ENCODE results near the gene UAP1L1.

UAP1L1 gene

DNA sequence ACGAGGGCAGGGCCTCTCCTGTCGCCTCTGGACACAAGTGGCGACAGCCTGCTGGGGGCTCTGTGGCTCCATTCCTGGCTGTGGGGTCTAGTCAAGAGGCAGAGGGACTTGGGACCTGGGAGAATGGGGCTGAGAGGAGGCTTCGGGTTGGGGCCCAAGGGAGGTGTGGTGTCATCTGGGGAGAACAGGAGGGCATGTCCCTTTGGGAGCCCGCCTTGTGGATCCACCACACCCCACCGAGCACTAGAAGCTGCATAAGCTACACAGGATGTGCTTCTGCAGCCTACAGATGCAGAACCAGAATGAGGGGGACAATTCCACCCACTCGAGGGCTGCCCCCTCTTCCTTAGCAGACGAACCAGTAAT lies 5.6 kb downstream of the UAP1L1 start:
- TF ChIP-seq, protein P1, sequence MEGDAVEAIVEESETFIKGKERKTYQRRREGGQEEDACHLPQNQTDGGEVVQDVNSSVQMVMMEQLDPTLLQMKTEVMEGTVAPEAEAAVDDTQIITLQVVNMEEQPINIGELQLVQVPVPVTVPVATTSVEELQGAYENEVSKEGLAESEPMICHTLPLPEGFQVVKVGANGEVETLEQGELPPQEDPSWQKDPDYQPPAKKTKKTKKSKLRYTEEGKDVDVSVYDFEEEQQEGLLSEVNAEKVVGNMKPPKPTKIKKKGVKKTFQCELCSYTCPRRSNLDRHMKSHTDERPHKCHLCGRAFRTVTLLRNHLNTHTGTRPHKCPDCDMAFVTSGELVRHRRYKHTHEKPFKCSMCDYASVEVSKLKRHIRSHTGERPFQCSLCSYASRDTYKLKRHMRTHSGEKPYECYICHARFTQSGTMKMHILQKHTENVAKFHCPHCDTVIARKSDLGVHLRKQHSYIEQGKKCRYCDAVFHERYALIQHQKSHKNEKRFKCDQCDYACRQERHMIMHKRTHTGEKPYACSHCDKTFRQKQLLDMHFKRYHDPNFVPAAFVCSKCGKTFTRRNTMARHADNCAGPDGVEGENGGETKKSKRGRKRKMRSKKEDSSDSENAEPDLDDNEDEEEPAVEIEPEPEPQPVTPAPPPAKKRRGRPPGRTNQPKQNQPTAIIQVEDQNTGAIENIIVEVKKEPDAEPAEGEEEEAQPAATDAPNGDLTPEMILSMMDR (IDR thresholded peaks at IDR 0.05; ENCODE audit: low read depth, low read length, missing control alignments): no peak
- no peak overlapping the region for H3K4me3 ChIP-seq (replicated peaks; ENCODE audit: low read depth, low read length)
- no peak for DNase-seq (ENCODE audit: extremely low read depth, low read depth)

DNA sequence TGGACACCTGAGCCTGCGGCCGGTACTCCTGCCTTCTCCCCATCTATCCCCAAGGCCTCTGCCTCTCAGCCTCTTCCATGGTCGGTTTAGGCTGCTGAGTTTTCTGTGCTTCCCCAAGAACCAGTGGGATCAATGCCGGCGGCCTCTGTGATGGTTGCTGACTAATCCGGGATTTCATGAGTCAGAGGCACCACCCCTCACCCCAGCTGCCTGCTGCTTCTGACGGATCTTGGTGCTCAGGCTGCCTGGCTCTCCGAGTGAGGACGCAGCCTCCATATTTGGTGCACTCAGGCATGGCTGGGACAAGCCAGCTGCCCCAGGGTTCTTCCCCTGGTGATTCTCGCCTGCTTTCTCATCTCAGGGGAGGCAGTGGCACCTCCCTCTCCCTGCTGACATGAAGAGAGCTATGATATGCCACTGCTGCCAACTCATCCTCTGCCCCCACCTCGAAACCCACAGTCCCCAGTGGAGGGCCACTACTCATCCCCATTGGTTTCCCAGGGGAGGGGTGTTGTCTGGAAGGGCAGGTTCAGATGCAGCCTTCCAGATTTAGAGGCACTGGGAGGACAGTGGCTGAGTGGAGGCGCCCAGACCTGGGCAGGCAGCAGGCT lies 6.2 kb downstream of the UAP1L1 start:
- H3K4me3 ChIP-seq (replicated peaks; ENCODE audit: low read depth, low read length): no peak overlapping the region
- TF ChIP-seq, protein P1 (IDR thresholded peaks at IDR 0.05; ENCODE audit: low read depth, low read length, missing control alignments): no peak
- peak; percentile 89 for DNase-seq (ENCODE audit: extremely low read depth, low read depth)

GRCh38 chr9:137084526-137084925 lies 7.2 kb downstream of the UAP1L1 start:
- TF ChIP-seq, protein P1 (IDR thresholded peaks at IDR 0.05; ENCODE audit: low read depth, low read length, missing control alignments): no peak
- no peak overlapping the region for H3K4me3 ChIP-seq (replicated peaks; ENCODE audit: low read depth, low read length)
- DNase-seq (ENCODE audit: extremely low read depth, low read depth): no peak

- TF ChIP-seq, protein P1 (IDR thresholded peaks at IDR 0.05; ENCODE audit: low read depth, low read length, missing control alignments): no peak
- DNase-seq (ENCODE audit: extremely low read depth, low read depth): no peak
- peak overlapping the region; percentile 81 for H3K4me3 ChIP-seq (replicated peaks; ENCODE audit: low read depth, low read length)
Observed at GRCh38 chr9:137085920-137086530, 8.7 kb downstream of the UAP1L1 start.

- TF ChIP-seq, protein P1 (IDR thresholded peaks at IDR 0.05; ENCODE audit: low read depth, low read length, missing control alignments): no peak
- DNase-seq (ENCODE audit: extremely low read depth, low read depth): peak; percentile 98
- peak within 1 kb of the TSS; percentile 81 for H3K4me3 ChIP-seq (replicated peaks; ENCODE audit: low read depth, low read length)
Observed at GRCh38 chr9:137086531-137087408, 9.5 kb downstream of the UAP1L1 start, which contains the start of gene MAN1B1. Gene MAN1B1, plus strand, starts transcription at chr9:137086985. Its CDS starts 15 bp downstream, at chr9:137087000.

GRCh38 chr9:137087409-137087925 lies 10.2 kb downstream of the UAP1L1 start:
- no peak for DNase-seq (ENCODE audit: extremely low read depth, low read depth)
- TF ChIP-seq, protein P1 (IDR thresholded peaks at IDR 0.05; ENCODE audit: low read depth, low read length, missing control alignments): no peak

More at GRCh38 chr9:137087409-137087925, 10.2 kb downstream of the UAP1L1 start:
- peak overlapping the region; percentile 81 for H3K4me3 ChIP-seq (replicated peaks; ENCODE audit: low read depth, low read length)
